Stimulated activated CD4-positive, alpha-beta T cell treated with anti-CD3 and anti-CD28 coated beads, Interleukin-4, amount 100 ng/mL, for 24 hours (primary cell): ENCODE data around the gene RNF213.
A peak's percentile ranks its signal among the peaks of the same experiment; 100 is the strongest.

Source experiments
- DNase-seq: peaks from one replicate; pipeline ENCODE4 v3.0.0-alpha.2; 2020

The RNF213 gene

DNA sequence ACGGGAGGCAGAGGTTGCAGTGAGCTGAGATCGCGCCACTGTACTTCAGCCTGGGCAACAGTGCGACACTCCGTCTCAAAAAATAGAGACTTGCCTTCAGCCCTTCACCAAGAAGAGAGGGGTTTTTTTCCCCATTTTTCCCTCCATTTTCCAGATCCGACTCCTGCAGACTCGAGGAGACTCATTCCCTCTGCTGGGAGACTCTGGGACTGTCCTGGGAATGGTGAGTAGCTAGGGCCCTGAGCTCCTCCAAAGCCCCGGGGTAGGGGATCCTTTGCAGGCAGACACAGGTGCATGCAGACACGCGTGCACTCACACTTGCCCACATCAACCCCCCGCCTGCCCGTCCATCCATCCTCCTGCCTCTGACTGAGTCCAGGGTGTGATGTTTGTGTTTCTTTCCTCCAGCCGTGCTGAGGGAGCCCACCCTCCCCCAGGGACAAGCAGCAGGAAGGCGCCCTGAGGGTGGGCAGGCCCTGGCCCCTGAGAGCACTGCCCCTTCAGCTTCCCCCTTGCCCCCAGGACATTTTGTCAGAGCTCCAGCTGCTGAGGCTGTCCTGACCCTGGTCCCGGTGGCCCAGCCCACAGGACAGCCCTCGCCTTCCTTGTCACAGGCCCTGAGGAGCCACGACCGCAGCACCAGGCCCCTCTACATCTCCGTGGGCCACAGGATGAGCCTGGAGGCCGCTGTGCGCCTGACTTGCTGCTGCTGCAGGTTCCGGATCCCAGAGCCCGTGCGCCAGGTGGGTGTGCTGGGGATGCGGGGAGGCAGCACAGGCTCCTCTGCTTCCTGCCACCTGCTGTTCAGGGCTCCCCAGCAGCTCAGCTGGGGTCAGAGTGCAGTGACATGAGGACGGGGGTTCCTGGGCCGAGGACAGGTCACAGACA, 164.5 kb downstream of the RNF213 start:
- DNase-seq, result no peak

GRCh38 chr17:80425835-80426426, 165.3 kb downstream of the RNF213 start:
- no peak for DNase-seq

GRCh38 chr17:80426671-80427326, 166.1 kb downstream of the RNF213 start:
- DNase-seq, result peak; percentile 89

DNA sequence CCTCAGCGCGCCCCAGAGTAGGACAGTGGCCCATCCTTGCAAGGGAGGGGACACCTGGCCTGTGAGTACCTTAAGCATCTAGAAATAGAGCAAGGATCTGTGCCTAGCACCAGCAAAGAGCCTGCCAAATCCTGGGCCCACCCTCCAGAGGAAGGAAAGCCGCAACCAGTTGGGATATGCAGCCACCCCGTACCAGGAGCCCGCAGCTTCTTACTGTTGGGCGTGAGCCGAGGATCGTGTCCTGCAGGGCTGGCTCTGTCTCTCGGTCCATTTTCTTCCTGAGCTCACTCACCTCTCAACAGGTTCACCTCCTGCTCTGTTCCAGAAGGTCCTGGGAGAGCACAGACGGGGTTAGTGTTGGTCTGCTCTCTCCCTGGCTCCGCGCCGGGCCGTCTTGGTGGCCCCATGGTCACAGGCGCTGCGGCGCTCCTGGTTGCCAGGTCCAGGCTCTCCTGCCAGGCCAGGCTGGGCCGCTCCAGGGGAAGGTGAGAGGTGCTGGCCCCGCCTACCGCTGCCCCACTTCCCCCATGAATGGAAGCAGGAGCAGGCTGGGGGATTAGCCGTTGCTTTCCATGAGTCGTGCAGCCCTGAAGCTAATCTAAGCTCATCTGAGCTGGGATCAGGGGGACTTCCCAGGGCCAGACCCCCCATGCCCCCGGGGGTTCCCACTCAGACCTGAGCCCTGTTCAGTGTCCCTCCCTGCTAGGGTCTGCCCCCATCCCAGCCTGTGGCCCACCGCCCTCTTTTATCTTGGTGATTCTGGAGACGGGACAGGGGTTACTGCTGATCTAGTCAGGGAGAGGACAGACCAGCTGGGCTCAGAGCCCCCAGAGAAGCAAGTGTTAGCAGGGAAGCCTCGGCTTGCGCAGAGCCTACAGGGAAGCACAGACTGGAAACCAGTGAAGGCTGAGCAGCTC, 167.0 kb downstream of the RNF213 start:
- no peak for DNase-seq

GRCh38 chr17:80428363-80428762, 167.7 kb downstream of the RNF213 start:
- no peak for DNase-seq

DNA sequence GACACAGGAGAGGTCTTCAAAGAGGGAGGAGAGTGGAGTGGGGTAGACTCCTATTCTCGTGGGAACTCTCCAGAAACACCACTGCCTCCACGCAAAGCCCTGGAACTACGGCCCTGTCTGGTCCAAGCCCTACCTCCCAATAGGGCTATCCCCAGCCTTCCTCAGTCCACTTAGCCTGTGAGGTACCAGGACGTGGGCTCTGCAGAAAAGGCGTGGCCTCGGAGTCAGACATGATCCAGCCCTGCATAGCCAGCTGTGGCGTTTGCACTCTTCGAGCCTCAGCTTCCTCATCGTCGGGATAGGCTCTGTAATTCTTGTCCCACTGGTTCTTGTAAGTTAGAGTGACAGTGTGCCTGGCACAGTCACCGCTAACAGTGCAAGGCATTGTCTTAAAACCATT, 168.1 kb downstream of the RNF213 start:
- no peak for DNase-seq

DNA sequence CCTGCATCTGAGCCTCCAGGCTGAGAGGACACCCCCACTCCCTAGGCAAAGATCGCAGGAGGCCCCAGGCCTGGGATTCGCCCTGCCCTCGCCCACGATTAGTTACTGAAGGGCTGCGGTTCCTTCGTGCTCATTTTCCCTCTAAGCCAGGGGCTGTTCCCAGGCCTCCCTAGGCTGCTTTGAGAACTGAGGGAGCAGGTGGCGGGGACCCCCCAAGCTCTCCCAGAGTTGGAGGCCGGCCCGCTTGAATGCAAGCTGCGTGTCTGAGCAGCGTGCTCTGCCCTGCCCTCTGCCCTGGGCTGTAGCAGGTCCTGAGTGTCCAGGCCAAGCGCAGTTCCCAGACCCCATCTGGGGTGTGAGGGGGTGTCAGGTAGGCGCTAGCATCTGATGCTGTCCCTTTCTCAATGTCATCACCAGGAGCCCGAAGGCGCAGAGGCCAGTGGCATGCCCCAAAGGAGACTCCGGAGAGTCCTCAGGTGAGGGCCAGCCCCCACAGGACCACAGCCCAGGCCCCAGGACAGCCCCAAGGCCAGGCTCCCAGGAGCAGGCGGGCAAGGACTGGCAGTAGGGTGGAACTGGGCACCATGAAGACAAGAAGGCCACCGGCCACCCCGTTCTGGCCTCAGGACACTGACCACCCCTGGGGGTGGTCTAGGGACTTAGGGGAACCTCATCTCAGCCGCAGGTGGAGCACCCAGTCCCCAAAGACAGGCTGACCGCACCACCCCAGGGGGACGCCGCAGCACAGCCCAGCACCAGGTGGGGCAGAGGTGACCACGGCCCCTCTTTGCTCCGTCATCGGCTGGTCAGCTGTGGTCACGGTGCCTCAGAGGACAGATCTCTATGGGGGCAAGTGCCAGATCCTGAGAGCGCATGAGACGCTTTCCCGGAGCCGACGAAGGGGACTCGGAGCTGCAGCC, 169.0 kb downstream of the RNF213 start:
- DNase-seq, result no peak

- DNase-seq, result no peak
These were observed 170.0 kb downstream of the RNF213 start for GRCh38 chr17:80430446-80431245.

GRCh38 chr17:80431246-80432195, 170.9 kb downstream of the RNF213 start:
- no peak for DNase-seq

DNA sequence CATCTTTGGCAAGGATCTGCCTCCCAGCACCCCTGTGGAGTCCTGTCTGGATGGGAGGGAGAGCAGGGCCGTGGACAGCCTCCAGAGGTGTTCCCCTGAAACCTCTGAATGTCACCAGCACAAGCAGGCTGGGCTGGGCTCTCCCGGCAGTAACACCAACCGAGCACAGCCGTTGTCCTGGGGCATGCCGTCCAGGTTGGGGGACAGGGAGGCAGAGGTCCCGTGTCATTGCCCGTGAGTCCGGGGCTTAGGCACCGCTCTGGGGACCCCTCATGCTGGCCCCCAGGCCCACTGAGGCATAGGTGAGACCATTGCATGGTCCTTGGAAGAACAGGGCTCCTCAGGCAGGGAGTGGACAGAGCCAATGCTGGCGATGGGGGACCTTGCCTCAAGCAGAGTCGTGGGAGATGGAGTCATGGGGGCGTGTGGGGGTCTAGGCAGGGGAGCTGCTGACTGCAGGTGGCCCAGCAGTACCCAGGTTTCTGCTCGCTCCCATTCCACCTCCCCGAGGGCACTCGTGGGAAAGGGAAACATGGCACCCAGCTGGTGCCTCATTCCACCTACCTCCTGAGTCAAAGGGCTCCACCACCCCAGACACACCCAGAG, 171.8 kb downstream of the RNF213 start:
- DNase-seq, result no peak

GRCh38 chr17:80432961-80433550, 172.4 kb downstream of the RNF213 start:
- no peak for DNase-seq

- no peak for DNase-seq
These were observed 173.4 kb downstream of the RNF213 start for GRCh38 chr17:80433916-80434666.

GRCh38 chr17:80437532-80437931, 176.9 kb downstream of the RNF213 start:
- DNase-seq, result no peak

GRCh38 chr17:80438806-80439205, 178.2 kb downstream of the RNF213 start:
- no peak for DNase-seq

DNA sequence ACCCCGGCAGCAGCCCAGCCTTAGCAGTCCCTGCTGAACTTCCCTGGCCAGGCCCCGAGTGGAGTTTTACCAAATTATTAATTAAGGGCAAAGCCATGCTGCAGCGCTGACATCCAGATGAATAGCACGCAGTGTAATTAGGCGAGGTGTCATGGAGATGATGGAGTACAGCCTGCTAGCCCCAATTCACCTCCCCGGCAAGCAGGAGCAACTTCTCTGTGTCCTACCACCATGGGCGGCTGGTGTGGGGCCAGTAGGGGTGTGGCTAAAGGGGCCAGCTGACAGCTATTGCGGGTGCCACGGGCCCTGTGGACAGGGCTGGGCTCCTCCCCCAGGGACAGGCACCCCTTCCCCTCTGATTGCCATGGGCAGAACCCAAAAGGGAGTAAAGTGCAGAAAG, 178.8 kb downstream of the RNF213 start:
- no peak for DNase-seq

DNA sequence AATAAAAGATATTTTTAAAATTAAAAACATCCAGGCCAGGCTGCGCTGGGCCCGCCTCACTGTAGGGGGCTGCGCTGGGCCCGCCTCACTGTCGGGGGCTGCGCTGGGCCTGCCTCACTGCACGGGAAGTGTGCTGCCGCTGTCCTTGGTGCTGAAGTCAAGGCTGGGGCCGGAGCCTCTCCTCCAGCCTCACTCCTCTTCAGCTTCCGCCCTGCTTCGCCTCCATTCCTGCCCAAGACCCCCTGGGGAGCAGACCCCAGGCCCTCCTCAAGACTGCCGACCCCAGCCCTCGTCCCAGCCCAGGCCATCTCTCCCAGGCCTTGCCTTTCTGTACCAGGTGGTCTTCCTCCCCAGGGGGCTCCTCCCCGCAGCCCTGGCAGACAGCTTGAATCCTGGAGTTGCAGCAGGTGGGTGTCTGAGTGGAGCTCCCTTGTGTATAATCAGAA, 180.5 kb downstream of the RNF213 start:
- peak; percentile 48 for DNase-seq

GRCh38 chr17:80441598-80442322, 181.1 kb downstream of the RNF213 start:
- no peak for DNase-seq
